H9 (cell line): ENCODE data around the gene DNLZ. TPM values are rescaled to one million over a fixed set of nuclear protein-coding genes. Genes with fewer than 3 reads are reported as not detected.

Source experiments
- DNase-seq: peaks from one replicate; pipeline ENCODE4 v3.0.0-alpha.2; 2017
- H2AFZ ChIP-seq: one replicate; pipeline ENCODE4 v1.6.1; 2013; ENCODE audit warnings: mild to moderate bottlenecking, low read length, control low read depth, moderate library complexity
- H2AK5ac ChIP-seq: 2 replicates; pipeline ENCODE4 v1.6.1; 2013; ENCODE audit warnings: low read length, control low read depth, mixed read lengths; ENCODE audit not compliant: insufficient read length
- H2BK120ac ChIP-seq: one replicate; pipeline ENCODE4 v1.6.1; 2013; ENCODE audit warnings: low read depth, mild to moderate bottlenecking, low read length, control low read depth, inconsistent platforms; ENCODE audit not compliant: poor library complexity, severe bottlenecking
- H2BK12ac ChIP-seq: 2 replicates; pipeline ENCODE4 v1.6.1; 2013; ENCODE audit warnings: low read length, control low read depth, mixed read lengths, low read depth; ENCODE audit not compliant: insufficient read length
- H2BK15ac ChIP-seq: 2 replicates; pipeline ENCODE4 v1.6.1; 2013; ENCODE audit warnings: low read depth, low read length, control low read depth
- H2BK20ac ChIP-seq: one replicate; pipeline ENCODE4 v1.6.1; 2013; ENCODE audit warnings: low read depth, mild to moderate bottlenecking, low read length, control low read depth, inconsistent platforms; ENCODE audit not compliant: poor library complexity, severe bottlenecking
- H2BK5ac ChIP-seq: 2 replicates; pipeline ENCODE4 v1.6.1; 2013; ENCODE audit warnings: low read length, control low read depth, mixed read lengths; ENCODE audit not compliant: insufficient read length
- H3K14ac ChIP-seq: 2 replicates; pipeline ENCODE4 v1.6.1; 2013; ENCODE audit warnings: low read length, control low read depth; ENCODE audit not compliant: insufficient read depth
- H3K18ac ChIP-seq: 2 replicates; pipeline ENCODE4 v1.6.1; 2013; ENCODE audit warnings: low read depth, mild to moderate bottlenecking, mixed read lengths, low read length, control low read depth; ENCODE audit not compliant: insufficient read length
- H3K23ac ChIP-seq: 2 replicates; pipeline ENCODE4 v1.6.1; 2013; ENCODE audit warnings: low read length, control low read depth, mixed read lengths, low read depth; ENCODE audit not compliant: insufficient read length
- H3K23me2 ChIP-seq: 2 replicates; pipeline ENCODE4 v1.6.1; 2013; ENCODE audit warnings: low read depth, mild to moderate bottlenecking, mixed read lengths, low read length, control low read depth; ENCODE audit not compliant: insufficient read length, poor library complexity, severe bottlenecking
- H3K27ac ChIP-seq: 2 replicates; pipeline ENCODE4 v1.5.1; 2013; ENCODE audit warnings: low read length, control low read depth, mixed read lengths, low read depth; ENCODE audit not compliant: insufficient read length
- H3K27me3 ChIP-seq: 2 replicates; pipeline ENCODE4 v1.6.1; 2013; ENCODE audit warnings: low read length, control low read depth, inconsistent platforms; ENCODE audit not compliant: insufficient read depth
- H3K4ac ChIP-seq: 2 replicates; pipeline ENCODE4 v1.6.1; 2013; ENCODE audit warnings: low read depth, mild to moderate bottlenecking, control low read depth, inconsistent platforms, low read length, moderate library complexity
- H3K4me1 ChIP-seq: 2 replicates; pipeline ENCODE4 v1.6.1; 2013; ENCODE audit warnings: low read length, control low read depth, inconsistent platforms; ENCODE audit not compliant: insufficient read depth
- H3K4me2 ChIP-seq: 2 replicates; pipeline ENCODE4 v1.6.1; 2013; ENCODE audit warnings: low read length, control low read depth, mixed read lengths; ENCODE audit not compliant: insufficient read length, insufficient read depth
- H3K56ac ChIP-seq: 2 replicates; pipeline ENCODE4 v1.6.1; 2013; ENCODE audit warnings: low read depth, mild to moderate bottlenecking, mixed read lengths, low read length, control low read depth; ENCODE audit not compliant: insufficient read length
- H3K79me1 ChIP-seq: 2 replicates; pipeline ENCODE4 v1.6.1; 2013; ENCODE audit warnings: low read depth, mild to moderate bottlenecking, moderate library complexity, low read length, control low read depth, inconsistent platforms; ENCODE audit not compliant: insufficient read depth, poor library complexity, severe bottlenecking
- H3K79me2 ChIP-seq: 2 replicates; pipeline ENCODE4 v1.6.1; 2013; ENCODE audit warnings: low read length, control low read depth, inconsistent platforms; ENCODE audit not compliant: insufficient read depth
- H3K9ac ChIP-seq: 2 replicates; pipeline ENCODE4 v1.6.1; 2013; ENCODE audit warnings: low read length, control low read depth, mixed read lengths; ENCODE audit not compliant: insufficient read length; ENCODE audit errors: extremely low read depth
- H3K9me3 ChIP-seq: one replicate; pipeline ENCODE4 v1.6.1; 2013; ENCODE audit warnings: low read depth, low read length, inconsistent platforms; ENCODE audit not compliant: control insufficient read depth
- H3T11ph ChIP-seq: one replicate; pipeline ENCODE4 v1.6.1; 2013; ENCODE audit warnings: mild to moderate bottlenecking, low read length, control low read depth, inconsistent platforms
- H4K20me1 ChIP-seq: one replicate; pipeline ENCODE4 v1.6.1; 2013; ENCODE audit not compliant: control insufficient read depth, insufficient read length, insufficient read depth
- H4K5ac ChIP-seq: 2 replicates; pipeline ENCODE4 v1.6.1; 2013; ENCODE audit warnings: low read depth, mild to moderate bottlenecking, mixed read lengths, low read length, control low read depth; ENCODE audit not compliant: insufficient read length
- H4K8ac ChIP-seq: replicated peaks from 2 replicates; pipeline ENCODE4 v1.6.1; 2013; ENCODE audit warnings: low read length, control low read depth, mixed read lengths, low read depth; ENCODE audit not compliant: insufficient read length
- H4K91ac ChIP-seq: 2 replicates; pipeline ENCODE4 v1.6.1; 2013; ENCODE audit warnings: low read depth, mild to moderate bottlenecking, moderate library complexity, mixed read lengths, low read length, control low read depth; ENCODE audit not compliant: insufficient read length
- H3K27ac Mint-ChIP-seq, 3 experiments: 2 replicates in 2 of 3; 3 replicates in 1 of 3; pipeline ENCODE4 v1.8.0; 2020 to 2021; ENCODE audit warnings: mixed read lengths in 3 of 3, mild to moderate bottlenecking in 1 of 3, moderate library complexity in 1 of 3
- H3K27me3 Mint-ChIP-seq: 2 replicates; pipeline ENCODE4 v1.8.0; 2021; ENCODE audit warnings: low read depth, mild to moderate bottlenecking, moderate library complexity, mixed read lengths
- H3K36me3 Mint-ChIP-seq, 3 experiments: 2 replicates in 2 of 3; 3 replicates in 1 of 3; pipeline ENCODE4 v1.8.0; 2020 to 2021; ENCODE audit warnings: low read depth in 3 of 3, mixed read lengths in 3 of 3; ENCODE audit not compliant: insufficient read depth in 1 of 3
- H3K4me1 Mint-ChIP-seq, 2 experiments: 2 replicates each; pipeline ENCODE4 v1.8.0; 2020; ENCODE audit warnings: mixed read lengths in 2 of 2
- H3K4me3 Mint-ChIP-seq, 2 experiments: 2 replicates in 1 of 2; 3 replicates in 1 of 2; pipeline ENCODE4 v1.8.0; 2020 to 2021; ENCODE audit warnings: mild to moderate bottlenecking in 2 of 2, mixed read lengths in 2 of 2, moderate library complexity in 1 of 2
- H3K9me3 Mint-ChIP-seq, 2 experiments: 2 replicates in 1 of 2; 3 replicates in 1 of 2; pipeline ENCODE4 v1.8.0; 2020; ENCODE audit warnings: mild to moderate bottlenecking in 2 of 2, mixed read lengths in 2 of 2, moderate library complexity in 1 of 2
- CTCF ChIP-seq: fragments of 200-600 bp; sonication (generic); conservative IDR thresholded peaks from 3 replicates; pipeline ENCODE4 v1.8.0; 2021; ENCODE audit warnings: antibody characterized with exemption, mild to moderate bottlenecking
- WGBS: extraction: QIAGEN DNeasy Blood & Tissue Kit; methylation state at CpG from one replicate; pipeline ENCODE4 v1.1.7; 2013; ENCODE audit warnings: missing lambda C conversion rate, low lambda C conversion rate, mixed read lengths; ENCODE audit not compliant: insufficient read length; ENCODE audit errors: extremely low coverage; 5-methylcytosine and 5-hydroxymethylcytosine counted together
- total RNA-seq: library from RNA; stranded (reverse); gene quantifications from 2 replicates; pipeline ENCODE4 v1.2.1, GENCODE V29; 2021

Gene DNLZ
- total RNA-seq, 1 experiment from 2014 or later, result 24.8 TPM

DNA sequence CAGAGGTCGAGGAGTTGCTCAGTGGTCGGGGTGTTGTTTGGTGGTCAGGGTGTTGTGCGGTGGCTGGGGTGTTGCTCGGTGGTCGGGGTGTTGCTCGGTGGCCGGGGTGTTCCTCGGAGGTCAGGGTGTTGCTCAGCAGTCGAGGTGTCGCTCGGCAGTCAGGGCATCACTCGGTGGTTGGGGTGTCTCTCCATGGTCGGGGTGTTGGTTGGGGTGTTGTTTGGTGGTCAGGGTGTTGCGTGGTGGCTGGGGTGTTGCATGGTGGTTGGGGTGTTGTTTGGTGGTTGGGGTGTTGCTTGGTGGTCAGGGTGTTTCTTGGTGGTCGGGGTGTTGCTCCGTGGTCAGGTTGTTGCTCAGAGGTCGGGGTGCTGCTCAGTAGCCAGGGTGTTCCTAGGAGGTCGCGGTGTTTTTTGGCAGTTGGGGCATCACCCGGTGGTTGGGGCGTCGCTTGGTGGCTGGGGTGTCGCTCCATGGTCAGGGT is 47.2 kb downstream of the DNLZ start:
- no peaks in the 10 kb centered on the region for H3K27me3 ChIP-seq
- no peak overlapping the region for H2BK120ac ChIP-seq
- no peaks in the 10 kb centered on the region for H3K4me1 ChIP-seq
- Mint-ChIP-seq H3K4me3 (no peak overlapping the region; a peak in 1 of 5 replicates), H3K27ac (no peak overlapping the region), H3K9me3 (peaks cover 15 to 17% of the 10 kb centered on the region in 2 experiments), H3K27me3 (peaks cover 5% of the 10 kb centered on the region; the same call in 1 of the 2 replicates), H3K36me3 (peaks cover 6 to 19% (median 7%) of the 10 kb centered on the region in 3 experiments; a peak in 6 of 7 replicates), H3K4me1 (no peaks in the 10 kb centered on the region)
- H4K20me1 ChIP-seq, result no peaks in the 10 kb centered on the region
- no peak overlapping the region for H3K9ac ChIP-seq
- WGBS, result no CpG with 5 or more reads among the region's 23 CpGs
- no peak for DNase-seq
- H2AK5ac ChIP-seq, result no peak overlapping the region
- no peaks in the 10 kb centered on the region for H3K79me1 ChIP-seq
- no peak overlapping the region for H2BK12ac ChIP-seq
- no peak overlapping the region for H3K23ac ChIP-seq
- H3K14ac ChIP-seq, result no peak overlapping the region
- H3T11ph ChIP-seq, result no peak overlapping the region
- H3K18ac ChIP-seq, result no peak overlapping the region
- no peak overlapping the region for H3K4ac ChIP-seq
- H3K27ac ChIP-seq, result no peak overlapping the region
- no peaks in the 10 kb centered on the region for H3K9me3 ChIP-seq
- no peak overlapping the region for H2BK5ac ChIP-seq
- H3K79me2 ChIP-seq, result no peaks in the 10 kb centered on the region
- H3K4me2 ChIP-seq, result no peak overlapping the region
- no peak overlapping the region for H4K91ac ChIP-seq
- no peak overlapping the region for H2AFZ ChIP-seq
- H2BK20ac ChIP-seq, result no peak overlapping the region
- no peaks in the 10 kb centered on the region for H3K23me2 ChIP-seq
- H4K5ac ChIP-seq, result no peak overlapping the region
- TF ChIP-seq CTCF, result no peak
- no peak overlapping the region for H3K56ac ChIP-seq
- H2BK15ac ChIP-seq, result no peak overlapping the region
- H4K8ac ChIP-seq, result no peak overlapping the region
